K562 (cell line): ENCODE data around the gene POLR1H. TPM values are rescaled to one million over a fixed set of nuclear protein-coding genes. Genes with fewer than 3 reads are reported as not detected.

Experiments
- ATAC-seq: fragments of 200-7000 bp; cut with Tn5 transposase; 3 replicates; pipeline ENCODE4 v1.9.1; 2020; ENCODE audit warnings: moderate library complexity
- BruUV-seq: library from RNA; stranded (reverse); fragments of 400-500 nt; replicated peaks from 2 replicates; lab custom pipeline; 2021; lab: Mats Ljungman, UMichigan
- CTCF ChIA-PET: fragments of 300-600 bp; formaldehyde crosslinking; extraction: SDS; loops from one replicate; lab custom pipeline; 2021; ENCODE audit warnings: low intra/inter-chr PET ratio; lab: Yijun Ruan, JAX
- POLR2A ChIA-PET: fragments of 300-600, 350-650 bp; sonication (Branson Sonifier 250); formaldehyde crosslinking; extraction: SDS; loops from one replicate; lab custom pipeline; 2021; ENCODE audit warnings: antibody characterized with exemption, inconsistent platforms; lab: Yijun Ruan, JAX
- DNase-seq, 4 experiments: peaks; one replicate each; pipeline versions ENCODE4 v3.0.0 to v3.0.0-alpha.2; 2011 to 2018; ENCODE audit warnings: low spot score in 3 of 4, mixed read lengths in 3 of 4; ENCODE audit errors: extremely low read depth in 1 of 4
- FAIRE-seq: peaks from 2 replicates; lab custom pipeline; 2011; peaks lifted over from hg19 to GRCh38; lab: Jason Lieb, UNC
- H2AFZ ChIP-seq: 2 replicates; pipeline ENCODE4 v1.6.0; 2011; ENCODE audit warnings: low read depth, low read length, control low read depth, inconsistent platforms
- H3K27ac ChIP-seq: fragments of 200-600 bp; 3 replicates; pipeline ENCODE4 v1.8.0; 2011; ENCODE audit warnings: low read depth, mild to moderate bottlenecking, control low read depth, inconsistent platforms, low read length, moderate library complexity, mixed read lengths; ENCODE audit errors: extremely low read depth
- H3K27me3 ChIP-seq, 2 experiments: fragments of 300-600 bp in 1 of 2; 2 replicates in 1 of 2; 3 replicates in 1 of 2; pipeline versions ENCODE4 v1.6.0 to v1.8.0; 2011; ENCODE audit warnings: inconsistent platforms in 2 of 2, low read length in 2 of 2, mild to moderate bottlenecking in 1 of 2, mixed read lengths in 1 of 2, moderate library complexity in 1 of 2; ENCODE audit not compliant: control insufficient read depth in 2 of 2, insufficient read depth in 2 of 2
- H3K36me3 ChIP-seq: fragments of 300-600 bp; 3 replicates; pipeline ENCODE4 v1.8.0; 2011; ENCODE audit warnings: mild to moderate bottlenecking, low read length, inconsistent platforms; ENCODE audit not compliant: control insufficient read depth, insufficient read depth
- H3K4me1 ChIP-seq, 2 experiments: fragments of 200-600 bp in 1 of 2; replicated peaks in 1 of 2; 2 replicates in 1 of 2; 3 replicates in 1 of 2; pipeline versions ENCODE4 v1.5.1 to v1.8.0; 2011; ENCODE audit warnings: inconsistent platforms in 2 of 2, low read length in 2 of 2, mild to moderate bottlenecking in 1 of 2, mixed read lengths in 1 of 2, moderate library complexity in 1 of 2; ENCODE audit not compliant: control insufficient read depth in 2 of 2, insufficient read depth in 2 of 2
- H3K4me2 ChIP-seq: 2 replicates; pipeline ENCODE4 v1.6.1; 2011; ENCODE audit warnings: low read length, control low read depth, inconsistent platforms, mixed read lengths; ENCODE audit not compliant: insufficient read depth
- H3K4me3 ChIP-seq: fragments of 200-600 bp; sonication (generic), shearing (Covaris generic); 2 replicates; pipeline ENCODE4 v1.5.1; 2016; ENCODE audit warnings: control low read depth, inconsistent platforms
- H3K79me2 ChIP-seq: fragments of 200-600 bp; 3 replicates; pipeline ENCODE4 v1.8.0; 2011; ENCODE audit warnings: low read length, inconsistent platforms; ENCODE audit not compliant: control insufficient read depth, insufficient read depth
- H3K9ac ChIP-seq, 2 experiments: 2 replicates each; pipeline versions ENCODE4 v1.6.0 to v1.6.1; 2011; ENCODE audit warnings: low read depth in 2 of 2, low read length in 2 of 2, control low read depth in 1 of 2, inconsistent platforms in 1 of 2, mild to moderate bottlenecking in 1 of 2, mixed read lengths in 1 of 2; ENCODE audit not compliant: insufficient read depth in 1 of 2
- H3K9me1 ChIP-seq: one replicate; pipeline ENCODE4 v1.6.0; 2011; ENCODE audit warnings: inconsistent platforms, mild to moderate bottlenecking, low read length, moderate library complexity; ENCODE audit not compliant: control insufficient read depth, insufficient read depth
- H3K9me3 ChIP-seq: replicated peaks from 2 replicates; pipeline ENCODE4 v1.5.1; 2011; ENCODE audit warnings: low read depth, low read length, inconsistent platforms; ENCODE audit not compliant: control insufficient read depth, insufficient read depth
- H4K20me1 ChIP-seq: replicated peaks from 2 replicates; pipeline ENCODE4 v1.6.1; 2011; ENCODE audit warnings: low read length, inconsistent platforms, mixed read lengths; ENCODE audit not compliant: control insufficient read depth, insufficient read depth
- CBX3 ChIP-seq, 2 experiments: IDR thresholded peaks; 1 replicate in 1 of 2; 2 replicates in 1 of 2; pipeline ENCODE4 v1.6.1; 2012; ENCODE audit warnings: inconsistent platforms in 2 of 2, low read length in 2 of 2, borderline replicate concordance in 1 of 2, control low read depth in 1 of 2
- ETV1 ChIP-seq: fragments of 450-650 bp; conservative IDR thresholded peaks from 2 replicates; pipeline ENCODE4 v1.6.1; 2016; ENCODE audit warnings: missing genetic modification characterization, control low read depth, low read depth, missing compliant biosample characterization
- JUN ChIP-seq, 2 experiments: sonication (generic) in 1 of 2; formaldehyde crosslinking in 1 of 2; IDR thresholded peaks; 2 replicates each; pipeline versions ENCODE4 v1.6.1 to v1.8.0; 2012 to 2022; ENCODE audit warnings: borderline replicate concordance in 2 of 2, mild to moderate bottlenecking in 2 of 2, improper control_type of control experiment in 1 of 2, low read depth in 1 of 2, low read length in 1 of 2, missing genetic modification reagents in 1 of 2
- POLR3G ChIP-seq: IDR thresholded peaks from 2 replicates; pipeline ENCODE4 v1.6.1; 2011; ENCODE audit not compliant: insufficient read length, insufficient replicate concordance; ENCODE audit errors: extremely low read depth
- SFPQ ChIP-seq: fragments of 200-400 bp; formaldehyde crosslinking; IDR thresholded peaks from 2 replicates; pipeline ENCODE4 v1.6.1; 2017; ENCODE audit warnings: mild to moderate bottlenecking, low read depth, low read length, moderate library complexity
- SMARCA4 ChIP-seq: fragments of 450-650 bp; IDR thresholded peaks from 2 replicates; pipeline ENCODE4 v1.6.1; 2016
- XRCC3 ChIP-seq: fragments of 450-650 bp; IDR thresholded peaks from 2 replicates; pipeline ENCODE4 v1.6.1; 2017; ENCODE audit warnings: mild to moderate bottlenecking, moderate library complexity
- ZKSCAN3 ChIP-seq: fragments of 250-450 bp; sonication (Bioruptor Pico); IDR thresholded peaks from 2 replicates; pipeline ENCODE4 v1.4.0; 2020
- ZNF217 ChIP-seq: sonication (generic); formaldehyde crosslinking; IDR thresholded peaks from 2 replicates; pipeline ENCODE4 v1.8.0; 2022; ENCODE audit warnings: mild to moderate bottlenecking, missing genetic modification reagents
- ZNF76 ChIP-seq: fragments of 250-450 bp; sonication (Bioruptor Pico); IDR thresholded peaks from 2 replicates; pipeline ENCODE4 v1.4.0; 2020; ENCODE audit warnings: mild to moderate bottlenecking, moderate library complexity, borderline replicate concordance
- WGBS: fragments of 100-300 bp; shearing (Covaris generic); methylation state at CpG from one replicate; pipeline ENCODE4 v1.1.6; 2016; ENCODE audit warnings: low coverage, mixed read lengths; ENCODE audit not compliant: insufficient coverage; ENCODE audit errors: missing lambda C conversion rate; 5-methylcytosine and 5-hydroxymethylcytosine counted together
- in situ Hi-C: fragments of 300-500 bp; cut with MboI; formaldehyde crosslinking; loops from 4 replicates; pipeline ENCODE4 v1.15.0; 2018; ENCODE audit warnings: inconsistent platforms, mixed read lengths
- intact Hi-C: fragments of 100-400 bp; cut with micrococcal nuclease; formaldehyde crosslinking; loops from 2 replicates; pipeline ENCODE4 v1.14.2; 2022
- polyA plus RNA-seq, 8 experiments: library from polyadenylated mRNA; depleted of rRNA in 4 of 8; stranded (reverse) in 5 of 8; unstranded in 3 of 8; fragments of >200 nt; fragmentation: Nextera tagmentation in 2 of 8; fragmentation: Illumina TruSeq in 1 of 8; extraction: Ambion mirVana in 2 of 8; extraction: Trizol in 1 of 8; gene quantifications; 2 replicates each; pipeline versions ENCODE4 v1.2.1 to v1.2.3, GENCODE V29; 2011 to 2014; ENCODE audit warnings: inconsistent platforms in 1 of 8, missing spikeins in 1 of 8
- total RNA-seq, 7 experiments: library from RNA; depleted of rRNA in 6 of 7; stranded (reverse); fragments of >200 nt in 6 of 7; fragmentation: Illumina TruSeq in 2 of 7; extraction: Trizol in 2 of 7; gene quantifications; 2 replicates each; pipeline versions ENCODE4 v1.2.1 to v1.2.3, GENCODE V29; 2011 to 2021; ENCODE audit warnings: low replicate concordance in 1 of 7

POLR1H gene
- total and polyA plus RNA-seq, 9 of the 15 experiments (the other 6 are each of a cell fraction or from before 2014, with no cell fraction given), result 92.2 to 333 (median 143) TPM

GRCh38 chr6:30042476-30042875 lies 18.6 kb upstream of the POLR1H start:
- Histone ChIP-seq H4K20me1 (no peaks in the 10 kb centered on the region), H3K36me3 (no peaks in the 10 kb centered on the region; the same call in 2 of the 3 replicates), H3K4me2 (no peak overlapping the region), H3K27me3 (no peaks in the 10 kb centered on the region), H3K4me1 (peaks cover 0 to 6% of the 10 kb centered on the region in 2 experiments; a peak in 1 of 5 replicates), H2AFZ (no peak overlapping the region), H3K9me1 (no peaks in the 10 kb centered on the region), H3K4me3 (no peak overlapping the region), H3K27ac (no peak overlapping the region), H3K9ac (no peak overlapping the region), H3K79me2 (no peaks in the 10 kb centered on the region), H3K9me3 (no peaks in the 10 kb centered on the region)
- no peak for DNase-seq
- no peak for ATAC-seq
- in situ Hi-C loops, result no loop called here
- no peak for FAIRE-seq
- TF ChIP-seq SMARCA4, result no peak
- TF ChIP-seq CBX3 (IDR thresholded peaks at IDR 0.05; ENCODE audit: borderline replicate concordance in 1 of 2, low read length in 2 of 2), result no peak
- no peak for TF ChIP-seq ZNF76
- TF ChIP-seq POLR3G, result no peak
- TF ChIP-seq ZNF217 (CRISPR knock-in tag), result no peak
- no peak for TF ChIP-seq SFPQ
- TF ChIP-seq ETV1 (tag), result no peak
- no peak for TF ChIP-seq XRCC3
- TF ChIP-seq JUN (IDR thresholded peaks at IDR 0.05; ENCODE audit: borderline replicate concordance, low read depth, low read length), result no peak
- no peak for TF ChIP-seq JUN (CRISPR knock-in tag; IDR thresholded peaks at IDR 0.05; ENCODE audit: borderline replicate concordance)
- TF ChIP-seq ZKSCAN3 (CRISPR knock-in tag), result no peak
- intact Hi-C loops, result no loop called here
- no TSS peak for BruUV-seq
- POLR2A ChIA-PET, result interaction anchor here (1.2 kb wide), 1 partner anchor 9 kb away, joined by 3 read pairs; no protein-coding TSS in a partner anchor
- CTCF ChIA-PET, result no interaction called here
- 87% methylated on average over 1 of the region's 1 CpG for WGBS
